GM18861 (cell line): Measurements from ENCODE around the gene FANCC.
"Not testable (repeated sequence)": the region's sequence is repeated elsewhere in the genome, so short reads cannot be mapped to it uniquely, and the experiment has no call there.

ENCODE experiments used
- ATAC-seq: cut with Tn5 transposase; IDR thresholded peaks from one replicate; pipeline ENCODE4 v1.9.1; 2021; ENCODE audit not compliant: unreplicated experiment

The FANCC gene

DNA sequence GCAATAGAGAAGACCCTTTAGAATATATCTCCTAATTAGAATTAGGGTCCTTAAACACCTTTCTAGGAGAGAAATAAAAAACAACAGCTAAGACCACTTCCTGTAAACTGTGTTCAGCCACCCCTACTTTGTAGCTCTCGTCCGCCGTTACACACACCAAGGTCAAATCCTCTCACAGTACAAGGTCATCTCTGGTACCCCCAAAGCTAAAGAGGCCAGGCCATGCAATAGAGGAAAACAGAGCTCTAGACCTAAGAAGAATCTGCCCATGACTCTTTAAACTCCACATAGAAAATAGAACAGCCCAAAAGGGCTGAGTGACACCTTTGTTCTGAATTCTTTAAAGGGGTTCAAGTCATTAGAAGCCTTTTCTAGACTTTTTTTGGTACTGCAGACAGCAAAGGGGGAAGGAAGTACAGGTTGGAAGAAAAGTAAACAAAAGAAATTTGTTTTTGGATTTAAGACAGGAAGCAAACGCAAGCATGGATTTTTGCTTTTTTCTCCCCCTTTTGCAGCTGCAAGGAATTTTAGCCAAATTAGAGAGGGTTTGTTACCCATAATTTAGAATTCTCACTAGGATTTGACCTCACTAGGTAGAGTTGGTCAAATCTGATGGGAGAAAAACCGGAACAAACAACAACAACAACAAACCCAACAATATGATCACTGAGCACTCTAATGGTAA lies 13.4 kb upstream of the FANCC start:
- no peak for ATAC-seq

DNA sequence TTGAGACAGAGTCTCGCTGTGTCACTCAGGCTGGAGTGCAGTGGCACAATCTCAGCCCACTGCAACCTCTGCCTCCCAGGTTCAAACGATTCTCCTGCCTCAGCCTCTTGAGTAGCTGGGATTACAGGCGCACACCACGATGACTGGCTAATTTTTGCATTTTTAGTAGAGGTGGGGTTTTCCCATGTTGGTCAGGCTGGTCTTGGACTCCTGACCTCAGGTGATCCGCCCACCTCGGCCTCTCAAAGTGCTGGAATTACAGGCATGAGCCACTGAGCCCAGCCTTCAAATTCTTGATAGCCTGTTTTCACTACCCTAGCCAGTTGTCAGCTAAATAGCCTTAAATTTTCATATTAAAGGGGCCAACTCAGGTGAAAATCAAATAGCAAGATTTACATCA lies 11.6 kb upstream of the FANCC start:
- ATAC-seq = not testable (repeated sequence)

DNA sequence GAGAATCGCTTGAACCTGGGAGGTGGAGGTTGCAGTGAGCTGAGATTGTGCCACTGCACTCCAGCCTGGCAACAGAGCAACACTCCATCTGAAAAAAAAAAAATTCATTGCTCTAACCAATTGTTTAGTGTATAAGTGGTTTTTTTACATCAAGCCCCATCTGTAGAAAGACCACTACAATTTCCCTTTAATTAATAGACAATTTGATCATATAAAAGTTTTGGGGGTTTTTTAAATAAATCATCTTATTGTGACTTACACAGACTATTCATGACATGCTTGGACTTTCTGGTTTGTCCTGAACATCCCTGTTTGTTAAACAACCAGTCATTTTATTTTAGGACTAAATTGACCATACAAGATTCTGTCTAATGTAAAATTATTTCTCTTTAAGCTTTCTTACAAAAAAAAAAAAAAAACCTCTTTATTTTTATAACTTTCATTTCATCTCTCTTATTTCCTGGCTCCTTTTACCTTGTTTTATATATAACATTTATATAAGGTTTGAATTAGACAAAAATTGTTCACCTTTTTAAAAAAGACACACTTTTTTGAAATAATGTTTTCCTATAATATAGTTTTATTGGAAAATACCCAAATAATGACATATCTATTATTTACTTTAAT lies 9.8 kb upstream of the FANCC start:
- no peak for ATAC-seq

DNA sequence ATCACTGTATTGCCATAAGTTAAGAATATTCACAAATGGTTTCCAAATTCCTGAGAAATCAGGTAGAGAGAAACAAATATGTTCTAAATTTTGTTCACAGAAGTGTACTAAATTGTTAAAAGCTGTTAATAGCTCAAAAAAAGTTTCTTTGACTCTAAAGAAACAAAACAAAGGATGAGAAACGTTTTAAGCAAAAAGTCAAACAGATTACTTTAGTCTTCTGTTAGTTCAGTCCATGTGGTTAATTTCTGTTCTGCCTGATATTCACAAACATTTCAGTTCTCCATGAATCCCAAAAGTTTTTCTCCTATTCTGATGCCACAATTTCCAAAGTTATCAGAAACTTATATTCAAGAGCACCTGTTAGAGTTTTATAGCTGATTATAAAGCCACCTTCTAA lies 7.7 kb upstream of the FANCC start:
- no peak for ATAC-seq

DNA sequence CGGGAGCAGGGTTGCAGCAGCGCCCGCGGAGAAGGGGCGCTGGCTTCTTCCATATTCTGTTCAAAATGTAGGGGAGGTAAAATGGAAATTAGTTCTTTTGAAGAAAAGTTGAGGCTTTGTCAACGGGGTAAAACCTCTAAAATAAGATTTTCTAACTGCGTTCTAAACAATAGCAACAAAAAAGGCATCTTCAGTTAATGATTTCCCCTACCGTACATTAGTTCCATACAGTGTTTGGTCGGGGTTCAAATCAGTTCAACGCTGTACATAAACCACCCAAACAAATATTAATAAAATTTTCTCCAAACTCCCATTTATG lies 343 bp upstream of the FANCC start:
- ATAC-seq = no peak

DNA sequence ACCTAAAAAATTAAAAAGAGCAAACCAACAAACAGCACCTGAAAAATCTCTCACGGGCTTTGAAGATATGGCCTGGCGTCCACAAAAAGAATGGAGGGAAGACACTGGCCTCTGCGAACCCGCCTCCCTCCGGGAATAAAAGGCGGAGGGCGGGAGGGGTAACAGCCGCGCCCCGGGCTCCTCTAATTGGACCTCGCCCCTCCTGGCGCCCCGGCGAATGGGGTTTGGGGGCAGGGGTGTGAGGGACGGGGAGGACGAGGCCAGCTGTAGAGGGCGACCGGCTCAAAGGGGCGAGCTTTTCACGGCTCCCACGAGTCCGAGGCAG lies 753 bp downstream of the FANCC start:
- peak; percentile 27 for ATAC-seq

DNA sequence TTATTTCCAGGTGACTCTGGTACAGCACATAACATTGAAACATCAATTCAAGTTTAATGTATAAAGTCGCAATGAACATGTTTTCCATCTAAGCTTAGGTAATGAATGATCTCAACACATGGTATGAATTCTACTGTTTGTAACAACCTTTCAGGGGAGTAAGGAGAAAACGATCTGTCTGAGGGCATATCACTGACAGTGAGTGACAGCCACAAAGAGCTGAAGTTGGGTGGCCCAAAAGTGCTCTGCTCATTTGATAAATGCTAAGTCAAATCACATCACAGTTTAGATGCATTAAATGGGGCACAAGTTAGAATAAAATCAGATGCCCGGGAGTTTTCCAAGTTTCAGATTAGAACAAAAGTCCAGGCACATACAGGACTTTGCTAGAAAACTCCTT lies 1.2 kb downstream of the FANCC start:
- ATAC-seq = no peak

DNA sequence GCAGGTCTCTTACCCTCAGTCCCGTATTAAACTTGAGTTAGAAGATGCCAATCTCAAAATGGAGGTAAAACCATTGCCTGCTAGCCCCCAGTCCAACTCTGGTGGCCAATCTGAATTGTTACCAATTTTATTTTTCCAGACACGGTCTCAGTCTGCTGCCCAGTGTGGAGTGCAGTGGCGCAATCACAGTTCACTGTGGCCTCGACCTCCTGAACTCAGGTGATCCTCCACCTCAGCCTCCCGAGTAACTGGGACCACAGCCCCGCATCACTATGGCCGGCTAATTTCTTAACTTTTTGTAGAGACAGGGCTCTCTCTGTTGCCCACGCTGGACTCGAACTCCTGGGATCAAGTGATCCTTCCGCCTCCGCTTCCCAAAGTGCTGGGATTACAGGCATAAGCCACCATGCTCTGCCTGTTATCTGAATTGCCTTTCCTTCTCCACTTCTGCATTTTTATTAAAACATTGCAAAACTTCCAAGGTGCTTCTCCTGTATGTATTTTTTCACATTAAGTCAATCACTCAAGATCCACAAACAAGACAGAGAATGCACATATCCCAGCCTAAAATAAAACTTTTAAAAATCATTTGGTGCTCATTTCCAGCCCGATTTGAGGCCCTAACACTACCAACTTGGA lies 2.3 kb downstream of the FANCC start:
- no peak for ATAC-seq

DNA sequence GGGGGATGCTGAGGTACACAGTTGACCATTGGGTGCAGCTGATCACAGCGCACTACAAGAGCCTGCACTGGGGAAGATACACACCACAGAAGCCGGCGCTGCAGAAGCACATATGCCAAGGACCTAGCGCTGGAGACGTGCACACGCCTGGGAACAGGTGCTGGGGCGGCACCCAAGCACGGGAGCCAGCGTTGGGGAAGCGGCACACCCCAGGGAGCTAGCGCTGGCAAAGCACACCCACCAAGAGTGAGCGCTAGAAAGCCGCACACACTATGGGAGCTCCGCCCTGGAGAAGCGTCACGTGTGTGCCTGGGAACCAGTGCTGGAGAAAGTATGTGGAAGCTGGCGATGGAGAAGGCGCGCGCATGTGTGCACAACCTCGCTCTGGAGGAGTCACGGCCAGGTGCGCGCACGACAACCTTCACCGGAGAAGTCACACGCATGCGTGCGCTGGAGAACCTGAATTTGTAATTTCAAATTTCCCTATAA lies 4.5 kb downstream of the FANCC start:
- no peak for ATAC-seq

DNA sequence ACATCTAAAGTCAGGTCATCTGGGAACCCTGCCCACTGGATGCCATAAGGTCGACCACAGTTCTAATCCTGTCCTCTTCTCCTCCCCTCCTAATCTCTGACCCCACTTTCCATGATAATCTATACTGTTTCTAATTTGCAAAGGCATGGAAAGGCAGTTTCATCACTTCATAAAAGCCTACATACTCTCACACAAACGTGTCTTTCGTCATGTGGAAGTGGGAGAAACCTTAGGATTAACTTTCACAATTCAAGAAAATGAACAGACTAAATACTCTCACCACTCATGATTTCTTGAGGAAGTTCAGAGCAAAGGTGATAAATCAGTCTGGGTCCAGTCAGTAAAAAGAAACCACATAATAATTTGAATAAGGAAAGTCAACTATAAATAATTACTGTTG lies 5.5 kb downstream of the FANCC start:
- ATAC-seq = no peak

DNA sequence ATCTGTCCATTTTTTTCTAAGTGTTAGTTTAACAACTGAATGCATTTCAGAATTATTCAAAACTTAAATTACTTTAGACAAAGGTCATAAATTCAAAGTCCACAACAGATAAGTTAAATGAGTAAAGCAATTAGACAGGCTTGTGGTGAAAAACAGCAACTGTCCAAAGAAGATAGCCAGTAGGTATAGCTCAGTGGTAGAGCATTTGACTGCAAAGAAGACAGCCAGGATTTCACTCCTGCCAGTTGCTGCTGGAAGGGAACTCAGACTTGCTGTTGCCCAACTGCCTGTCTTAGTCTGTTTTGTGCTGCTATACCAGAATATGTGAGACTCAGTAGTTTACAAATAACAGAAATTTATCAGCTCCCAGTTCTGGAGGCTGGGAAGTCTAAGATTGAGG lies 10.0 kb downstream of the FANCC start:
- ATAC-seq = no peak

DNA sequence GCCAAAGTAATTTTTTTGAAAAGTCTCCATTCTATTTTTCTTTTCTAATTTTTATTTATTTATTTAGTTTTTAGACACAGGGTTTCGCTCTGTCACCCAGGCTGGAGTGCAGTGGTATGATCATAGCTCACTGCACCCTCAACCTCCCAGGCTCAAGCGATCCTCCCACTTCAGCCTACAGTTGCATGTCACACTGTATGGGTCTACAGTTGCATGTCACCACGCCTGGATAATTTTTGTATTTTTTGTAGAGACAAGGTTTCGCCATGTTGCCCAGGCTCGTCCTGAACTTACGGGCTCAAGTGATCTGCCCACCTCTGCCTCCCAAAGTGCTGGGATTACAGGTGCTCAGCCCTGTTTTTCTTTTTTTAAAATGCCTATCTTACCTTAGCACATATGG lies 10.7 kb downstream of the FANCC start:
- ATAC-seq = no peak

DNA sequence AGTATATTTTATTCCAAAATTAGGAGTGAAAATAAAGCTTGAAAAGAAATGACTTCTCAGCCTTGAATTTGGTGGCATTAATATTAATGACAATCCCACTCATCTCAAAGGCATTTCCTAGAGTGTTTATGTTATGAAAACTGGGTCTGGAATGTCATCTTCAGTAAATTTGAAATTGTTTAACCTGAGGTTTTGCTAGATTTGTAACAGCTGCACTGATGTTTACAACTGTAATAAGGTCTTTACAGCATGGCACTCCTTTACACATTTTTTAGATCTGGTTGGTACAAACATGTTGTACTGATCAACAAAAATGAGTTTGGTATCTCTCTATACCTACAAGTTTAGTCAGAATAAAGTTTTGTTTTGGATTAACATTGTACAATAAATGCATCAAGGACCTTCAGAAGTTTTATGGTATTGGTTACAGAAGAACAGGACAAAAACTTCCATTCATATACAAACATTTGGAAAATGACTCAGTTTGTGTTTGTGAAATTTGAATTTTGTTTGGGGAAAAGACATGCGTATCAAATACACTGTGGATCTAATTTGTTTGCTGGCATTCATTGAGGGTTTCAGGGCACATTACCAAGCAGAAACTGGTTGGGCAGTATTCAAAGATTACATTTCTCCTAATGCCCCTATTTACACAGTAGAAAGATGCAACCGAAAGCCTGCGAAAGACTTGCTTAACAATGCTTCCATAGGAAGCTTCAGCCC lies 11.6 kb downstream of the FANCC start:
- no peak for ATAC-seq

DNA sequence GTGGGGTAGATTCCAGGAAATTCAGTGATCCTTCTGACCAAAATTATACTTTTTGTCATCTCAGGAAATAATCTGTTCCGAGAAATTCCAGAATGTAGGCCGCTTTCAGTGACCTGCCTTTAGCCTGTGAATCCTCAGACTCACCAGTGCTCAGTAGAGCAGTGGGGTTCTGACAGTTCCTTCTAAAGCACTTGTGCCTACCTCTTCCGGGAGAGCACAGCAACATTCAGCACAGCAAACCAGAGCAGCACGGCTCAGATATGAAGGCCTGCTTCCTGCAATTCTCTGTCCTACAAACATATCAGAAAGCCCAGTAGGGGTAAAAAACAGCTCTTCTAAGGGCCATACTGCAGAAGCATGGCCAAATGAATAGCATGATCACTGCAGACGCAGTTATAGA lies 15.0 kb downstream of the FANCC start:
- no peak for ATAC-seq

DNA sequence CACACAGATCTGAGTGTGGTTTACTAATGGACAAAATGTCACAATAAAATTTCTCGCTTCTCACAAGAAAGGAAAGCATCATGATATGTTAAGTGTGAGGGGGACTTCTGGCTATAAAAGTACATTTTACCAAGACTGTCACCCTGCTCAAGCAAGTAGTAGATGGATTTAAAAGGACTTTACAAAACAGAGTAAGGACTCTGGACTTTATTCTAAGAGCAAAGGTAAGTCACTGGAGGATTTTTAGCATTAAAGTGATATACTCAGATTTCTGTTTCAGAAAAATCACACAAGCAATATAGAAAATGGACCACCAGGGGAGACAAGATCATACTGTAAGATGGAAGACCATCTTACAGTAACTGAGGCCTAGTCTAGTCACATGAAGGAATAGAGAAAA lies 19.7 kb downstream of the FANCC start:
- ATAC-seq = no peak

DNA sequence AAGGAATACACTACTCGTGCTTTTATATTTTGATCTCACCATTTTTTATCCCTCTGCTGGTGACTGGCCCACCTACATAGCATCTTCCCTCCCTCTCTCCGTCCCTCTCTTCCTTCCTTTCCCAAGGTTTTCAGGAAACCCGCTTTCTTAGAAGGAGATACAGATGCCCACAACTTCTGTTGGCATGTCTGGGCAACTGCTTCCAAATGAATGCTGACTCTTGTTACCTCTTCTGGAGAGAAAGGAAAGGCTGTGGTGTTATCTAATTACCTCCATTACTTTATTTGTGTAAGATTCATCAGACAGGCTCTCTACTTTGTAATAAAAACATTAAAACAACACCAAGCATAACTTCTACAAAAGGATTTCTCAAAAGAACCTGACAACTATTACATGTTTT lies 20.2 kb downstream of the FANCC start:
- ATAC-seq = no peak

DNA sequence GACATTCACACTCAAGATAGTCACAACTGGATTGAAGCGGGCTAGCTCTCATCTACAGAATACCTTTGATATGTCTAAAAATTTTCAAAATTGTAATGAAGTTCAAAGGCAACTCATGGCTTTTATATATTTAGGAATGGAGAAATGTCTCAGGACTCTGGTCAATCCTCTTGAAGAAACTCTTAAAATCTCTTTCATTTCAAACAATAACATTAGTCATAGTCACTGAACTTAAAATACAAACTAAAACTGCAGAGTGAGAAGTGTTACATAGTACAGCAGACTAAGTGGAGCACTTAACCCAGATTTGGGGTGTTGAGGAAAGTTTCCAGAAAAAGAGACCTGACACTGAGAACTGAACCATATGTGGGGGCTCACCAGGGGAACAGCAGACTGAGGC lies 20.7 kb downstream of the FANCC start:
- ATAC-seq = no peak

DNA sequence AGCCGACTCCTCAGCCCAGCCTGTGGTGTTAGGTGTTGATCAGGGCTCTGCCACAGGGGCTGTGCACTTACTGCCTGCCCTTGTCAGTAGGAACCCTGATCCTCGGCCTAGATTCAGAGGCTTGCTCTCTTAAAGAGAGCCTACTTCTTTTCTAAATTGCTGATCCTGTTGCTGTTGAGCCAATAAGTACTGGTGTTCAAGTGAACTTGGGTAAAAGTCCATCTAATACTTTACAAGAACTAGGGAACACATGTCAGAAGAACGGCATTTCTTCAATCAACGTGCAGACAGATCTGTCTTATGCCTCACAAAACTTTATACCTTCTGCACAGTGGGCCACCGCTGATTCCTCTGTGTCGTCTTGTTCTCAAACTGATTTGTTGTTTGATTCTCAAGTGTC lies 24.2 kb downstream of the FANCC start:
- ATAC-seq = not testable (repeated sequence)

DNA sequence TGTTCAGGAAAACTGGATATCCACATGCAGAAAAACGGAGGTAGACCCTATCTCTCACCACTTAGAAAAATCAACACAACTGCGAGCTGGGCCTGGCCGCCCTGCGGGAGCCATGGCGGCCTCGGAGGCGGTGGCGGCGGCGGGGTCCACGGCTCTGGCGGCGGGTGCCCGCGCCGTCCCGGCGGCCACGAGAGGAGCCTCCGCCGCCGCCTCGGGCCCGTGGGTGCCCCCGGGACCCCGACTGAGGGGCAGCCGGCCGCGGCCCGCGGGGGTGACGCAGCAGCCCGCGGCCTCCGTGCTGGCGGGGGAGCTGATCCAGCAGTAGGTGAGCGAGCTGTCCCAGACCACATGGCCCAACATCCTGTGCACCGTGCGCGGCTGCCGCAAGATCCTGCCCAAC lies 25.3 kb downstream of the FANCC start:
- ATAC-seq = no peak

DNA sequence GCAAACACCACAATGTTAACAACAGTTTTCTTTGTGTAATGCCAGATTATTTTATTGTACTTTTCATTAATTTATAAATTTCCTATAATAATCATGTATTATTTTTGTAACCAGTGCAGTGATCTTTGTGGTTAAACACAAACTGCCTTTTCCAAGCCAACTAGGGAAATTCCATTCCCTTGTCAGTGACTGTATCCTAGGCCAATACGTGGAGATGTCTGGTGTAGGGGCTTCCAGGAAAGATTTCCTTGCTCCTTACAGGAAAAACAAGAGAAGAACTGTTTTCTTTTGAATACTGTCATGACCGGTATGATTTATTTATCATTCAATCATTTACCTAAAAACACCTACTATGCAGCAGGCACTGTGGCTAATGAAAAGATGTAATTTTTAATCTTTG lies 31.4 kb downstream of the FANCC start:
- no peak for ATAC-seq

DNA sequence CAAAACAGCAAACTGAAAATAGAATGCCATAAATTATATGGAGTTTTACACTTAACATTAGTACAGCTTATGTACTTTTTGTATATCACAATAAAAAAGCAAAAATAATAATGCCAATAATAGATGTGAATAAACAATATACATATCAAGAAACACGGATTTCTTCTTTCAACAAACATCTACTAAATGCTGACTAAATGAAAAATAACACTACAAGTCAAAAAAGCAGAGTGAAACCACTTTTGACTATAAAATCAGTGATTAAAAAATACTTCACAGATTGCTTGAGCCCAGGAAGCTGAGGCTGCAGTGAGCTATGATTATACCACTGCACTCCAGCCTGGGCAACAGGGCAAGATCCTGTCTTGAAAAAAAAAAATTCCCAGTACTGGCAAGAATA lies 32.2 kb downstream of the FANCC start:
- ATAC-seq = no peak
